RKO (cell line): ENCODE measurements around the gene ABHD10.

Experiments
- DNase-seq: peaks from one replicate; pipeline ENCODE4 v3.0.0-alpha.2; 2016; ENCODE audit warnings: low spot score

The ABHD10 gene

DNA sequence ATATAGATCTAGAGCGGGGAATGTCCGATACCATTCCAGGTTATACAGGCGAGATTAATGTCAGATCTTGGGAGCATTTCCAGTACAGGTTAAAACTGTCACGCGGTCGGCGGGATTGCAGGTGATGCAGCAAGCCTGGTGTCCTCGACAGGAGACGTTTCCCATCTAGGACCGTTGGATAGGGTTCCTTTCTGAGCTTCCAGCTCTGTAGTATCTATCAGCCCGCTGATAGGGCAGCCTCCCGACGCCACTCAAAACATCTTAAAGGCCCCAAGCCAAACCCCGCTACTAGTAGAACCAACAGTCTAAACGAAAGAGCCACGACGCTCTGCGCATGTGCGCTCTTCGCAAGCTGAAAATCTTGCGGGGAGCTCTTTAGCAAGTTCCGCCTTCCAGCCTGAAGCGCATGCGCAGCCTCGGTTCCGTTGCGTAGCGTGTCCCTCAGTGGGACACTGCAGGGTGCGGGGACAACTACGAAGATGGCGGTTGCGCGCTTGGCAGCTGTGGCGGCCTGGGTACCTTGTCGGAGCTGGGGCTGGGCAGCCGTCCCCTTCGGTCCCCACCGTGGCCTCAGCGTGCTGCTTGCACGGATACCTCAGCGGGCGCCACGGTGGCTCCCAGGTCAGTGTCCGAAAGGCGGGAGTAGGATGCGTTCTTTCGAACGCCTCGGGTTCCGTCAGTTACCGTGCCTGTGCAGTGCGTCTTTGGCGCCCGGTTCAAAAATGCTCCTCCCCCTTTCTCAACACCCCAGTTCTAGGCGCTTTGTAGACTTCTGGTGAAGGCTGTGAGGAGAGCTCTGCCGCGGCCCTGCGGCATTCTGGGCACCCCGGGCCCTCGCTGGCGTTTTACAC is at the start of gene ABHD10:
ABHD10 (plus strand) TSS at position 444 of the 851 bp plus-strand sequence; CDS start at position 480, 36 bp downstream.
- DNase-seq: peak; percentile 95

DNA sequence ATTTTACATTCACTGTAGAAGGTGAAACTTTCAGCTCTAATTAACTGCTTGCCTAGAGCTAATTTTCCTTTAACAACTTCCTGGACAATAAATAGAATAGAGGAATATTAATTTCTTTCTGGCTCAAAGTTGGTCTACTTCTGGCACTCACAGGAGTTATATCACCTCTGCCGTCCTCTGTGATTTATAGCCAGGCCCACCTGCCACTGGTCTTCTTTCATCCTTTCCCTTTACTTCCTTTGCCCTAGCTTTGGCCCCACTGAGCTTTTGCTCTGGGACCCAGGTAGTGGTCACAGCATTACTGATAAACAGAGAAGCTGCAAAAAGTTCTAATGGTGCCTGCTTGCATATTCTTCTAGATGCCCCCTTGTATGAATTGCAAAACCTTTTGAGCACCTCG is 49.3 kb upstream of the ABHD10 start:
- no peak for DNase-seq

DNA sequence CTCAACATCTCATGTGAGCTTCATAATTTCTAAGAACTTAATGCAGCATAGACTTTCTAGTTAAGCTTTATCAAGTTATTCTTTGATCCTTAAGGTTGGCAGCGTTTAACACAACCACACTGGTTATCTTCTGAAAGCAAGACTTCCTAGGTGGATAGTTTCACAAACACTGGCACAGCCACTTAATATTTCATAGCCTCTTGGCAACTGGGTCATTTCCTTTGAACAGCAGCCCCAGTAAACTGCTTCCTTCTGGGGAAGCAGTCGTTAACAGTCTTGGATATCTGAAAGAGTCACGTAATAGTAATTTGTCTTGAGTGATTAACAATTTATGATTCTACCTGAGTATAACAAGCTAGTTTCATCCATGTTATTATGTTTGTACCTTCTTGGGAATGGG is 45.9 kb upstream of the ABHD10 start:
- no peak for DNase-seq

DNA sequence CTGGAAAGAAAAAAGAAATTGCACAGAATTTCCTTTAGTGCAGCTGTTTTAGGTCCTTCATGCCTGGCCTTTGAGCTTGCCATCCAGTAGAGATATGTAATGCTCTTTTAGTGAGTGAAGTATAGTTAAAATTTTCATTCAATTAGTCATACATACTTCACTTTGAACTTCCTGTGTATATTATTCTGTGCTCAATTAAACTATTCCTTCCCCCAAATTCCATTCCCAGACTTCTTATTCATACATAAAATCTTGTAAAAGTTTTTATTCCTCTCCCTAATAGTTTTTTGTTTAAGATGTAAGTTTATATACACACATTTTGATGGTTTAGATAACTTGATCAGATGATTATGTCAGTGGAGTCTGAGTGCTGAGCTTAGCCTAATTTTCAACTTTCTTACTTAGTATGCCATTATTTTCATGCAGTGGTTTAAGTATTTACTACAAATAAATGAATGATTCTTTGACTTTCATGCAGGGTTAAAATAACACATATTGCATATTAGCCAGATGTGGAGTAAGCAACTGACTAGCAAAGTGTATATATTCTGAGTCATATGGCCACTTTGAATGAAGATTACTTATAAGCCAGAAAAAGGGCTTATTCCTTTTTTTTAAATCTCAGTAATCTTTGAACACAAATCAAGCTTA is 42.5 kb upstream of the ABHD10 start:
- peak; percentile 62 for DNase-seq

DNA sequence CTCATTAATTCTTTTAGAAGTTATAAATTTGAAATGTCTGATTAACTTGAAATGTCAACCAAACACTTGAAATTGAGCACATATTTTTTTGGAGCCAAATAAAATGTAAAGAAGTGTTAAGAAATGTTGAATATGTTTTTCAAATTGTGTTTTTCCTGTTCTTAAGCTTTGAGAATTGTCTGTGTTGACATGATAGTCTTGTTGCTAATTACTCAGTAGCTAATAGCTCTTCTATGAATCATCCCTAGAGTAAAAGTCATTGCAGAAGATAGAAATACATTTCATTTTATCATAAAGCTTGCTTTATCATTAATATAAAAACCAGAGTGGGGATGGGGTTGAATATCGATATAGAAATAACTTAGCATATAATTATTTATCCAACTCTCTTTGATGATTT is 41.9 kb upstream of the ABHD10 start:
- DNase-seq: peak; percentile 18

DNA sequence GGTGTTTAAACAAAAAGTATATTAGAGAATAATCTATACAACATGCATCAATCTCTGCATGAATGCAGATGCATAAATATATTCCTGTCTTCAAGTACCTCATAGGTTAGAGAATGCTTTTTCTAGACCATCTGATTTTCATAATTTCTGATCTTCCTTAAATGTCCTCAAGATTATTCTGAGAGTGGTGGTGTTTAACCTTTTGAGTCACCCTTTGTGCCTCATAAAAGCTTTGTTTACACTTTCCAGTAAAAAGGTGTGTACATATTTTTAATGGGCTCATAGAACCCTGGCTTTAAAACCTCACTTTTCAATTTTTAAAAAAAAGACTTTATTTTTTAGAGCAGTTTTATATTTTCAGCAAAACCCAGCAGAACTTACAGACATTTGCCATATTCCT is 41.0 kb upstream of the ABHD10 start:
- no peak for DNase-seq

DNA sequence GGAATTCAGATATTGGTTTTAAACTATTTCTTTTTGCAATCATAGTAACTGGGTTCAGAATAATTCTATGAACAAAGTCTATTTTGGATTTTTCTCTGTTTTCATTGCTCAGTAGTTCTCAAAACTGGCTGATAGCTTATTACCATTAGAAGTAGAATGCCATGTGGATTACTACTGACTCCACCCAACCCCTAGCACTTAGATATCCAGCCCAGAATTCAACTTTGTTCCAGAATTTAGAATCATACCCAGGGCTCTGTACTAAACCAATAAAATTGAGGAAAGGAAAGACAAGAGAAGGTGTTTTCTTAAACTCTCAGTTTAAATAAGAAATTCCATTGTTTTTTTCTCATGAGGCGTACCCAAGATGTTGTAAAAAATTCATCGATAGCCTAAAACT is 39.0 kb upstream of the ABHD10 start:
- no peak for DNase-seq

DNA sequence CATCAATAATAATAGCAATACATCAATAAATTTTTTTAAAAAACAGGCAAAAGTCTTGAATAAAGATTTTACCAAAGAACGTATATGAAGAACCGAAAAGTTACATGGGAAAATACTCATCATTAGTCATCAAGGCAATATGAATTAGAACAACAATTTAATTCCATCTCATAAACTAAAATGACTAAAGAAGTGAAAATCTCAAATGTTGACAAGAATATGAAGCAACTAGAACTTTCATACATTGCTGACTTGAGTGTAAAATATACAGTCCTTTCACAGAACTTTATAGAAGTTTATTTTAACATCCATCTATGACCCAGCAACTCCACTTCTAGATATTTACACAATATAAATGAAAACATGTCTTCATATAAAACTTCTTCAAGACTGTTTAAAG is 35.3 kb upstream of the ABHD10 start:
- DNase-seq: no peak

DNA sequence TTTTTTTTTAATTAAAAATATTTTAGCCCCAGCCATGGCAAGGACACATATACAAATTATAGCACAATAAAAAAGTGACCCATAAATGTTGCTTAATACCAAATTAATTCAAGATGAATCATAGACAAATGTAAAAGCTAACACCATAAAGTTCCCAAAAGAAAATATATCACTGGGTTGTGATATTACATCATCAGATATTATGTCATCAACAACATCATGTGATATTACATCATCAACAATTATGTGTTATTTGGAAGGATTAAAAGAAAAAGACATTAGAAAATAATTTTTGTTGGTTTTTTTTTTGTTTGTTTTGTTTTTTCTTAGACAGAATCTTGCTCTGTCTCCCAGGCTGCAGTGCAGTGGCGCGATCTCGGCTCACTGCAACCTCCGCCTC is 34.5 kb upstream of the ABHD10 start:
- peak; percentile 30 for DNase-seq

DNA sequence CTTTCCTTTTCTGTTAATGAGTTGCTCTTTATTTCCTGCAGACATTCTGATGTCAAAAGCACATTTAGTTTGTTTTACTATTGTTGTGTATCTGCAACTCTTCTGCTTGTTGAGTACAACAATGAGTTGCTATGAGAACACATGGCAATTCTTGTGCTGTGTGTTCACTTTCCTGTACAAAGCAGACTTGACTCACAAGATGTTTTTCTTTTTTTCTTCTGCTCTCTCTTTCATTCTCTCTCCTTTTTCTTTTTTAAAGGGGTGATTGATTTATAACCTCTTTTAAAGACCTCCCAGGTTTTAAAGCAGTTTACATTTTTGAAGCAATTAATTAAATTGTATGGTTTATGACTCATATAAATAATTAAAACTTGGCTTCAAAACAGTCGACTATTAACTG is 31.6 kb upstream of the ABHD10 start:
- no peak for DNase-seq

DNA sequence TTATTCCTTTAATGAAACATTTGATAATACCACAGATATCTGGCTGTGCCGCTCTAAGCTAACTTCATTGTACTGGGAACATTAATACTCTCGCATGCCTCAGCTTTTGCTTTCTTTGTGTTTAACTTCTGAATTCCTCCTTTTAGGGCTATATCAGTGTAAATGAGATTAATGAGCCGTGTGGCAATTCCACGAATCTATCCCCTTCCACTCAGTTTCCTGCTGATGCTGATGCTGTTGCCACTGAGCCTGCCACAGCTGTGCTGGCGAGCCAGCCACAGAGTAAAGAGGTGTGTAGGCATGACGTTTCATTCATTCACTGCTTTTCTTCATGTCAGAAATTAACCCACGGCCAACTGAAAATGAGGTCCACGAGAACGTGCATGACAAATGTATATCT is 30.0 kb upstream of the ABHD10 start:
- no peak for DNase-seq

DNA sequence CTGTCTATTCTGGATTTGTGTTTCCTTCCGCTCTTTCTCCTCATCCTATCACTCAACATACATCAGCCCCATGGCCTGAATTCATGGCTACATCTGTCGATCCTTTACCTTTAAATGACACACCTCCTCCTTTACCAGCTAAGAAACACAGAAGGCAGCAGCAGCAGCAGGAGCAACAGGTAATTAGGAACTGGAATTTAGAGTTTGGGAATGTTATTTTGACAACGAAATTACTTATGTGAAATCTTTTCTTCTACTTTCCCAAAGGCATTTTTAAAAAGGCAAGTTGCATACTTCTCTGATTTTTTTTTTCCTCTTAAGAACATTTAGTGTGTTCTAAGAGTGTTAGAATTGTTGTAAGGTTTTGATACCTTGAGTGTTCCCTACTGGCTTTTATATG is 29.1 kb upstream of the ABHD10 start:
- DNase-seq: no peak

DNA sequence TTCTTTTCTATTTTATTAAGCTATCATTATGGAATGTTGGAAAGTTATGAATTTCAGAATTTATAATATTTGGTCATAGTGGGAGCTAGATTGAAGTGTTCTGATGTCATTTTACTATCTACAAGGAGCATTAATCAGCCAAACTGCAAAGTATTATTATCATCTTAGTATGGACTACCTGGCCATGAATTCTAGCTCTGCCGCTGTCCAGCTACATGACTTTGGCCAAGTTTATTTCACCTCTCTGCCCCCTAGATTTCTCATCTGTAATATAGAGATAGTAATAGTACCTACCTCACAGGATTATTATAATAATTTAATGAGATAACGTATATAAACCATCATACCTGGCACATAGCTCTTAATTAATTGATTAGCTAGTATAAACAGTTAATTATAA is 27.8 kb upstream of the ABHD10 start:
- no peak for DNase-seq

DNA sequence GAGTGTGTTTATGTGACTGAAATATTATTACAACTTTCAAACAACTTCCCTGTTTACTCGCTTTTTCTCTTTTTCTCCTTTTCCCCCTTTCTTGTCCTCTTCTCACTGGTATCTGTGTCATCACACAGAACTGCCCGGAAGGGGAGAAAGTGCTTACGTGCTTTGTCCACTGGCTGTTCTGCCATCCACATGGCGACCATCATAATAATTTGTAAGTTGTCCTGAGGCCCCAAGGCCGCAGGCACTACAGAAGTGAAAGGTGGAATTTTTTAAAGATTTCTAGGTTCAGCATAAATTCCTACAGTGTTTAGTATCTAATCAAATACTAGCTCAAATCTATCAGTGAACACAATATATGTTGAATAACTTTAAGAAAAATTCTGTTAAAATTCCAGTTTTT is 26.7 kb upstream of the ABHD10 start:
- DNase-seq: no peak

DNA sequence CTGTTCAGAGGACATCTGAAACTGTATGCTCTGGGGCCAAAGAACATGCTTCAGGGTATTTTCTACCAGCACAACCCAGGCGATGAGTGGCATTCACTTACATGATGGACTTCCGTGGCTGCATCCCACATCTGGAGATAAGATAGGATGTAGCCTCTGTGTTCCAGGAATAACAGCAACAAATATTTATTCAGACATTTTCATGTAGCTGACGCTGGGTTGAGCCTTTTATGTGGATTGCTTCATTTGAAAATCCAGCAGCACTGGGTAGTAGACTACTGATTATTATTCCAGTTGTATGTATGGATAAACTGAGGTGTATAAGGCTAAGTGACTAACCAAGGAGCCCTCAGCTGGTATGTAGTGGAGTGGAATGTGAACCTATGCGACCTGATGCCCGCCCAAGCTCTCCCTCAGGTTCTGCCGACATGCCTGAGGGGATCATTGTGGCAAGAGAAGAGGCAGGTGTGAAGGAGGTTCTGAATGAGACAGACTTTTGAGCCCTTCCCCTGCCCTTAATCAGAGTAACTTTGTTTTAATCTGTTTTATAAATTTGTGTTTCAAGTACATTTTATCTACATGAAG is 25.9 kb upstream of the ABHD10 start:
- no peak for DNase-seq

DNA sequence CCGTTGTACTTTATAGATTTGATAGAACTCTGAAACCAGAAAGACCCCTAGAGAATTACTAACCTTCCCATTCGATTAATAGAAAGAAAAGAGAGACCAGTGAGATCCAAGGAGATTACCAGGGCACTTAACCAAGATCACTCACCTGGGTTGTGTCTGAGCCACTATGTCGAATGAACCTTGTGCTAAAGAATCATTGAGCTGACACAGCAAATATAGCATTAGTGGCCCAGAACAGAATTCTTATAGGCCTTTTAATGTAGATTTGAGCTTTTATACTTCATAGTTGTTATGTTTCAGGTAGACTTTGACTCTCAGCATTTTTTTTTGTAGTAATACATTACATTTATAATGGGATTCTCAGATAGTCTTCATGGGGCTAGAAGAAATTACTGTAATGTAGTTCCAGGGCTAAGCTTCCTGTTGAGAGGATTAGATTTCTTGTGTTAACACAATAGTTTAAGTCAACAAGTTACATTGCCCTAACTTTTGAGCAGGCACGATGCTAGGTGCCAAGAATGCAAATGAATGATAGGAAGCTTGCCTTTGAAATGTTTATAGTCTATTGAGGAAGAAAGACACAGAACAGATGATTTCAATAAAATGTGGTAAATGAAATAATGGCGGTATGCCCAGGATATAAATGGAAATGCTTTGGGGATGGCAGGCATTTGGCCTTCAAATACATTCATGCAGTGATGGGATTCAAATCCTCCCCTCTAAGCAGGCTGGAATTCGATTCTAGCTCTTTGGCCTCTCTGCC is 24.4 kb upstream of the ABHD10 start:
- DNase-seq: no peak

DNA sequence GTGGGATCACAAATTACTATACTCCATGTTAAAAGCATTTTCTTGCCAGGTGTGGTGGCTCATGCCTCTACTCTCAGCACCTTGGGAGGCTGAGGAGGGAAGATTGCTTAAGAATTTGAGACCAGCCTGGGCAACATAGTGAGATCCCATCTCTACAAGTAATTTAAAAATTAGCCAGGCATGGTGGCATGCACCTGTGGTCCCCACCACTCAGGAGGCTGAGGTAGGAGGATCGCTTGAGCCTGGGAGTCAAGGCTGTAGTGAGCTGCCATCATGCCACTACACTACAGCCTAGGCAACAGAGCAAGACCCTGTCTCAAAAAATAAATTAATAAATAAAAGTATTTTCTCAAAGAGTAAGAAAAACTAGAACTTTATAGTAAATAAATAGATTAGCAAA is 22.9 kb upstream of the ABHD10 start:
- DNase-seq: no peak

DNA sequence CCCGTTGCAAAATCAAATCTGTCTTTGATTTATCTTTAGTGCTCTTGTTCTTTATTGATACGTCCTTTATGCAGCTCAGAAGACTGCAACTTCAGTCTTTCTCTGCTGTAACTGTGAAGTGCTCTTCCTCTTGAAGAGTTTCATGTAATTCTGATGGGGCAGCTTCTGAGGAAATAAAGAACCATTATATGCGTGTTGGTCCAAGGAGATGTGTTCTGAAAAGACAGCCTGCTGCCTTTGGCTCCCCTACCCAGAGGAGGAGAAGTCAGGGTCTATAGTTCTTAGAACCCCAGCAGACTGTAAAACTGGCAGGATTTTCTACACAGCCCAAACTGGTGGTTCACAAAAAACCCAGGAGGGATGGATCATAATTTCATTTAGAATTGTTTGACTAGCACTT is 22.4 kb upstream of the ABHD10 start:
- DNase-seq: no peak

DNA sequence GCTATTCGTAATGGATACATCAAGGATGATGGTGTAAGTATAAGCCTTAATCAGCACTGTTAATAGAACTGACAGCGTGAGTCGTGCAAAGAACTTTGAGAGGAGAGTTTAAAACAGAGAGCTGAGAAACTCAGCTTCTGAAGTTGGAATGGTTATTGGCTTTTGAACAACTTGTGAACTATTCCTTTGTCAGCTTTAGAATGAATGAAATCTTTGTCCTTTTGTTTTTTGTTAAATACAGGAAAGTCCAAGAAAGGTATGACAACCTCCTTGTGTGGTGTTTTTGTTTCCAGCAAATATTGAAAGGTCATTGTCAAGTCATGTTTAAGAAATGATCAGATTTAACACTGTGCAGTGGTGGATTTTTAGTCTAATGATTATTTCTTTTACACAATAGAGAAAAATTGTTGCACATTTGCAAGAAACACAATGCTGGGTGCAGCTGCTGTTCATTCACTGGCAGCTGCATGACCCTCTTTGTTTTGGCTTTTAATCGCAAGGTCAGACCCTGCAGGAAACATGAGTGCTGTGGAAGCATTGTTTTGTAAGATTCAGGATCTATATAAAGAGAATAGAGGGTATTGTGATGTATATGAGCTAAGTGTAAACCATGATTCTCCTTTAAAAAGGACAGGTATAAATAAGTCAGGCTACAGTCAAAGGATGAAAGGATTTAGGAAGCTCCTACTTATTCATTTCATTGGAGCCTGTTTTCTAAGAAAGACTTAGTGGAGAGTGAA is 21.7 kb upstream of the ABHD10 start:
- DNase-seq: no peak

DNA sequence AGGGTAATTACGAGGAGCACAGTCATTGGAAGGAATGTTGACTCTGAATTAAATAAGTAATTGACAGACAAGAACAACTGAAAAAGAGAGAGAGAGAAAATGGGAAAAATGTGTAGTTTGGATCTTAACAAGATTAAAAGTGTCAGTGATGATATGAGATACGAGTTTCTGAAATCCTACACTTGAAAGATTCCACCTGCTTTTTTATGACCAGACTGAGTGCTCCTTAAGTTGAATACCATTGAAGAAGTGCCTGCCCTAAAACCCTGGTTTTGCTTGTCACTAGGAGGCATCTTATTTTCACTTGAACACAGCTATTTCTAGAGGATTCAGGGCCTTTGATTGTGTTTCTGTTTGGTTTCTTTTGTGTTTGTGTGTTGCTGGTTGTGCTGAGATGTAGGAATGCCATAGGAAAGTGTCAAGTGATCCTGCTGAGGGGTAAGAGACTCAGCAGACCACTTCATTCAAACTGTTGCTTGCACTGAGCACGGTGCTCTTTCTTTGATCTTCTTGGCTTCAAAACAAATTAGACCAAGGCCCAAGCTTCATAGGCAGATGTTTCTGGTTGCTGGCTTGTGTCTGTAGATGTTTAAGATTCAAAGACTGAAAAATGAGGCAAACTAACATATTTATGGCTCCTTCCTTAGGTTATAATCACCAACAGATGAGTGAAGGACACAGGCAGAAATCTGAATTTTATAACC is 17.2 kb upstream of the ABHD10 start:
- DNase-seq: no peak

DNA sequence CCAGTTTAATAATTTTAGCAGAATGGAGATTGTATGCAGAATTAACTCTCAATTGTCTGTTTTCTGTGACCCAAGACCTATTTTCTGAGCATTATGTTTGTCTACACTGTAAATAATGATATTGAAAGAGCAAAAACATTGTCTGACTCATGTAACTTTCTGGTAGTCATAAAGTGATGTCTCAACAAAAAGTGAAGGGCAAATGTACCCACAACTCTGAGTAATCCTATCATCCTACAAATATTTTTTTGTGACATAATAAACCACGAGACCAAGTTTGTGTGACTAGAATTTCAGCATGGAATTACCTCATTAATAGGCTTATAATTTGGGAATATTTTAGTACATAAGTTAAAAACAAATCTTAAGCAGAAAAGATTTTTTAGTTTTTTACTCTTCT is 15.4 kb upstream of the ABHD10 start:
- DNase-seq: peak; percentile 75
